Measurements from ENCODE around the gene DENND2A. TPM values are rescaled to one million over a fixed set of nuclear protein-coding genes. Genes with fewer than 3 reads are reported as not detected.

DENND2A gene
- total and polyA plus RNA-seq, 7 donors: 2.7 to 8.7 (median 3.8) TPM

DNA sequence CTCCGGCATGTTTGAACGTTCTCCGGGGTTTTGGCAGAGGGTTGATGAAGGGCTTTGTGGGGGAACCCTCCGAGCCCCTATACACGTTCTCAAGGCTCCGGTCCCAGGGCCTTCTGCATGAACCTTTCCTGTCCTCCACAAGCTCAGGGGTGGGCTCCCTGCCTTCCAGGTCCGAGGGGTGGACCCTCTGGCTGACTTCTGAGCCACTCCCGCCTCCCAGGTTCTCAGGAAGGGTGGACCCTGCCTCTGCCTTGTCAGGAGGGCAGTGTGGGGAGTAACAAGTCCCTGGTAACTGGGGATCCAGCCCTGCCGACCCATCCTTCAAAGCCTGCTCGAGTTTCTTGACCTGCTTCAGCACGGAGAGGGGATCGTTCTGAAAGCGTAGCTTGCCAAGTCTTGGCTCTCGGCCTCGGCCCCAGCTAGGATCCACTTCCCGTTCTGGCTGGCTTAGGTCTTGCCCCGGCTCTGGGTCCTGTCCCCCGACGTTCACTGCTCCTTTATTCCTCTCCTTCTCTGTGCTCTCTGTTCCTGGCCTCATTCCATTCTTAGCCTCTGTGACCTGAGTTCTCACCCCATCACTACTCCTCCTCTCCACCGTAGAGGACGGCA, 38.9 kb downstream of the DENND2A start:
- WGBS, 3 donors: 64 to 77% (median 65%) methylated on average over 21 of the region's 21 CpGs

DNA sequence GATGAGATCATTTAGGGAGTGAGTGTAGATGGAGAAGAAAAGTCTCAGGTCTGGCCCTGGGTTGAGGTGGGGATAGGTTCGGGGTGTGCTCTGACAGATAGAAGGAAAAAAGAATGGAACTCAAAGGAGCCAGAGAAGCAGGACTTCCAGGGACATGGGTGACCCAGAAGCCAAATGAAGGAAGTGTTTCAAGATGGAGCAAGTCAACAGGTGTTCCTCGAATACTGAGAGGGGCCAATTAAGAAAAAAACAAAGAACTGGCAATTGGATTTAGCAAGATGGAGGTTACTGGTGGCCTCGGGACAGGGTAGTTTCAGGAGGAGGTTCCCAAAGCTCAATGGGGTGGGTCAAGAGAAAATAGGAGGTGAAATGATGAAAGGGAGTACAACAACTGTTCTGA, 40.3 kb downstream of the DENND2A start:
- intact Hi-C loops (cut with DNase I): no loop called here
- Histone ChIP-seq H3K9me3 (no peaks in the 10 kb centered on the region), H3K4me1 (no peaks in the 10 kb centered on the region), H3K27me3 (ENCODE audit: insufficient read depth in 3 of 3, low read length in 2 of 3) (peaks cover 0 to 5% (median 0%) of the 10 kb centered on the region in 3 donors), H3K4me3 (no peak overlapping the region), H3K27ac (no peak overlapping the region), H3K36me3 (ENCODE audit: insufficient read depth in 1 of 2, low read depth in 1 of 2) (no peaks in the 10 kb centered on the region)
- ATAC-seq (no peak), DNase-seq (no peak)
- WGBS, 3 donors: 77 to 83% (median 80%) methylated on average over 3 of the region's 3 CpGs
- TF ChIP-seq, protein P1, sequence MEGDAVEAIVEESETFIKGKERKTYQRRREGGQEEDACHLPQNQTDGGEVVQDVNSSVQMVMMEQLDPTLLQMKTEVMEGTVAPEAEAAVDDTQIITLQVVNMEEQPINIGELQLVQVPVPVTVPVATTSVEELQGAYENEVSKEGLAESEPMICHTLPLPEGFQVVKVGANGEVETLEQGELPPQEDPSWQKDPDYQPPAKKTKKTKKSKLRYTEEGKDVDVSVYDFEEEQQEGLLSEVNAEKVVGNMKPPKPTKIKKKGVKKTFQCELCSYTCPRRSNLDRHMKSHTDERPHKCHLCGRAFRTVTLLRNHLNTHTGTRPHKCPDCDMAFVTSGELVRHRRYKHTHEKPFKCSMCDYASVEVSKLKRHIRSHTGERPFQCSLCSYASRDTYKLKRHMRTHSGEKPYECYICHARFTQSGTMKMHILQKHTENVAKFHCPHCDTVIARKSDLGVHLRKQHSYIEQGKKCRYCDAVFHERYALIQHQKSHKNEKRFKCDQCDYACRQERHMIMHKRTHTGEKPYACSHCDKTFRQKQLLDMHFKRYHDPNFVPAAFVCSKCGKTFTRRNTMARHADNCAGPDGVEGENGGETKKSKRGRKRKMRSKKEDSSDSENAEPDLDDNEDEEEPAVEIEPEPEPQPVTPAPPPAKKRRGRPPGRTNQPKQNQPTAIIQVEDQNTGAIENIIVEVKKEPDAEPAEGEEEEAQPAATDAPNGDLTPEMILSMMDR (IDR thresholded peaks at IDR 0.05): no peak

More for the DNA sequence above, 38.9 kb downstream of the DENND2A start:
- H3K4me1 ChIP-seq: no peaks in the 10 kb centered on the region
- TF ChIP-seq, protein P1 (IDR thresholded peaks at IDR 0.05): no peak
- H3K27ac ChIP-seq: no peak overlapping the region
- H3K9me3 ChIP-seq: no peaks in the 10 kb centered on the region
- H3K36me3 ChIP-seq (ENCODE audit: insufficient read depth in 1 of 2, low read depth in 1 of 2): no peaks in the 10 kb centered on the region
- H3K4me3 ChIP-seq: no peak overlapping the region
- no peak for ATAC-seq
- intact Hi-C loops (cut with DNase I): no loop called here
- no peak for DNase-seq
- H3K27me3 ChIP-seq (ENCODE audit: insufficient read depth in 3 of 3, low read length in 2 of 3): peaks cover 0 to 5% (median 0%) of the 10 kb centered on the region in 3 donors

DNA sequence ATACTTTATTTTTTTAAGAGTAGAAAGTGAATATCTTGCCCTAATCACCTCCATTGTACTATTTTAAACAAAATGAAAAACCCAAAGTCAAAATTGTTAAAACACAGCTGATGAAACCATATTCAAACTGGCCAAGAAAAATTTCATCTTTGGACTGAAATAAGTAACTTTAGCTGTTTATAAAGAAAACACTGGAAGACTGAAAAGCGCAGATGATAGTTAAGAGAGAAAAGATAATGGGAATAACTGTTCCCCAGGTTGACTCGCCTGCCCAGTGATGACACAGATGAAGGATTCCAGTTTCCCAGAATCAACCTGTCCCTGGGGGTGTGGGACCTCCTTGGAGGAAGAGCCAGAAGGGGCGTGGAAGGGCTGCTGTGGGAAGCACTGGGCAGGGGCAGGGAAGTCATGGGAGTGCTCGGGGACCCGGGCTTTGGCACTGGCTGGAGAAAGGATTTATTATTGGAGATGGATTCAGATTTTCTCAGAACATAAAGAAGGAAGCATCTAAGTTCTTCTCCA, 43.1 kb downstream of the DENND2A start:
- DNase-seq (peak in 1 of 2 donors; percentile 33), ATAC-seq (no peak)
- H3K4me3 ChIP-seq: no peak overlapping the region
- H3K4me1 ChIP-seq: no peaks in the 10 kb centered on the region
- intact Hi-C loops (cut with DNase I): no loop called here
- H3K9me3 ChIP-seq: no peaks in the 10 kb centered on the region
- H3K27ac ChIP-seq: no peak overlapping the region
- peaks cover 0 to 5% (median 0%) of the 10 kb centered on the region in 3 donors for H3K27me3 ChIP-seq (ENCODE audit: insufficient read depth in 3 of 3, low read length in 2 of 3)
- TF ChIP-seq, protein P1 (IDR thresholded peaks at IDR 0.05): no peak
- no peaks in the 10 kb centered on the region for H3K36me3 ChIP-seq (ENCODE audit: insufficient read depth in 1 of 2, low read depth in 1 of 2)
- 51 to 60% (median 53%) methylated on average over 5 of the region's 5 CpGs for WGBS, 3 donors

- no peaks in the 10 kb centered on the region for H3K36me3 ChIP-seq (ENCODE audit: insufficient read depth in 1 of 2, low read depth in 1 of 2)
- no peak for DNase-seq
- WGBS, 3 donors: 63 to 72% (median 71%) methylated on average over 7 of the region's 7 CpGs
- TF ChIP-seq, protein P1 (IDR thresholded peaks at IDR 0.05): no peak
- H3K4me3 ChIP-seq: no peak overlapping the region
- no peak for ATAC-seq
- H3K4me1 ChIP-seq: no peaks in the 10 kb centered on the region
- peaks cover 0 to 5% (median 0%) of the 10 kb centered on the region in 3 donors for H3K27me3 ChIP-seq (ENCODE audit: insufficient read depth in 3 of 3, low read length in 2 of 3)
- intact Hi-C loops (cut with DNase I): no loop called here
- no peaks in the 10 kb centered on the region for H3K9me3 ChIP-seq
- no peak overlapping the region for H3K27ac ChIP-seq
These were observed 43.8 kb downstream of the DENND2A start for GRCh38 chr7:140596519-140597427.
